H1 (cell line): ENCODE results near the gene COMMD6. TPM values are rescaled to one million over a fixed set of nuclear protein-coding genes. Genes with fewer than 3 reads are reported as not detected.

ENCODE experiments used
- polyA plus RNA-seq, 7 experiments: library from polyadenylated mRNA; depleted of rRNA in 3 of 7; stranded (reverse) in 5 of 7; unstranded in 2 of 7; fragments of >200 nt in 5 of 7; fragments of 200-250 nt in 2 of 7; gene quantifications; 1 replicate in 5 of 7; 2 replicates in 1 of 7; 4 replicates in 1 of 7; pipeline versions ENCODE4 v1.2.1 to v1.2.3, GENCODE V29; 2011 to 2013; ENCODE audit warnings: missing spikeins in 2 of 7, mixed read lengths in 2 of 7
- total RNA-seq: library from RNA; stranded (reverse); fragmentation: NEBNext Ultra II Directional; extraction: Animal tissue kit (Norgen Biotek cat#: 25700); gene quantifications from 2 replicates; pipeline ENCODE4 v1.2.1, GENCODE V29; 2021

COMMD6 gene
- total and polyA plus RNA-seq, 2 of the 8 experiments (the other 6 are each of a cell fraction or from before 2014, with no cell fraction given): 53.2 to 122 TPM

Other genes starting within 250 kb of the COMMD6 start
- 37.5 and 39.0 TPM in 2 replicates for gene TBC1D4, start 55.7 kb downstream of the COMMD6 start, total RNA-seq
- gene TBC1D4, start 55.7 kb downstream of the COMMD6 start, polyA plus RNA-seq (2011; rRNA removed): 11.6 and 16.7 TPM in 2 replicates
- gene UCHL3, start 11.9 kb upstream of the COMMD6 start, total RNA-seq: 61.1 and 63.1 TPM in 2 replicates
- gene UCHL3, start 11.9 kb upstream of the COMMD6 start, polyA plus RNA-seq (2011; rRNA removed): 17.4 and 33.0 TPM in 2 replicates
- gene LMO7, start 98.5 kb upstream of the COMMD6 start, total RNA-seq: 24.3 and 28.3 TPM in 2 replicates
- gene LMO7, start 98.5 kb upstream of the COMMD6 start, polyA plus RNA-seq (2011; rRNA removed): 8.1 and 11.3 TPM in 2 replicates